NCI-H128 (cell line): Measurements from ENCODE around the gene SMCHD1.
"Not testable (repeated sequence)": the region's sequence is repeated elsewhere in the genome, so short reads cannot be mapped to it uniquely, and the experiment has no call there.

Experiments used
- DNase-seq: peaks from one replicate; lab custom pipeline; 2025; ENCODE audit not compliant: unreplicated experiment; lab: John Stamatoyannopoulos, UW

The SMCHD1 gene

DNA sequence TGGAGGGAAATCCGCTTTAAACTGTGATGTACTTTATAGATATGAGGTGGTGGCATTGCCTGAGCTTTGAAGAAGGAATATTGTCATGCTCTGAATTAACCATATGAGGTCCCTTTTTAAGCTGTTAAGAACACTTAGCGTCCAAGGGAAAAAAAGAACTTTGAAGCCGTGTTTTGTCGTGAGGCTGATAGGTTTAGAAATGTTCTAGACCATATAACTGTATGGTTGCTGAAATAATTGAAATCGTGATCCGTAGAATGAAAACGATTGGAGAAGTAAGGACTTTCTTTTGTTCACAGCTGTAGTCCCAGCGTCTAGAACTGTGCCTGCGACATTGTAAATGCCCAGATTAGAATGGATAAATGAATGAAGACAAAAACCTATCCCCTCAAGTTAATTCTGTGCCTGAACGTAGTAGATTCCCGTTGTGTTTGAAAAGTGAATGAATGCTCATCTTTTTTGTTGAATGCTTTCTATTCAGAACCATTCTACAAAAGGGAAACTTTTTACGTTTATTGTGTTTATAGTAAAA is 1.5 kb downstream of the SMCHD1 start:
- no peak for DNase-seq

- DNase-seq = no peak
These were observed 2.4 kb downstream of the SMCHD1 start for GRCh38 chr18:2657788-2658458.

GRCh38 chr18:2660849-2661248 is 5.3 kb downstream of the SMCHD1 start:
- not testable (repeated sequence) for DNase-seq

GRCh38 chr18:2662288-2662687 is 6.8 kb downstream of the SMCHD1 start:
- DNase-seq = not testable (repeated sequence)

- DNase-seq = no peak
These were observed 7.5 kb downstream of the SMCHD1 start for GRCh38 chr18:2662990-2663389.

GRCh38 chr18:2672410-2672809 is 16.9 kb downstream of the SMCHD1 start:
- no peak for DNase-seq

- DNase-seq = no peak
These were observed 17.3 kb downstream of the SMCHD1 start for GRCh38 chr18:2672872-2673271.

GRCh38 chr18:2678933-2679332 is 23.4 kb downstream of the SMCHD1 start:
- not testable (repeated sequence) for DNase-seq

- no peak for DNase-seq
These were observed 24.8 kb downstream of the SMCHD1 start for GRCh38 chr18:2680216-2680792.

DNA sequence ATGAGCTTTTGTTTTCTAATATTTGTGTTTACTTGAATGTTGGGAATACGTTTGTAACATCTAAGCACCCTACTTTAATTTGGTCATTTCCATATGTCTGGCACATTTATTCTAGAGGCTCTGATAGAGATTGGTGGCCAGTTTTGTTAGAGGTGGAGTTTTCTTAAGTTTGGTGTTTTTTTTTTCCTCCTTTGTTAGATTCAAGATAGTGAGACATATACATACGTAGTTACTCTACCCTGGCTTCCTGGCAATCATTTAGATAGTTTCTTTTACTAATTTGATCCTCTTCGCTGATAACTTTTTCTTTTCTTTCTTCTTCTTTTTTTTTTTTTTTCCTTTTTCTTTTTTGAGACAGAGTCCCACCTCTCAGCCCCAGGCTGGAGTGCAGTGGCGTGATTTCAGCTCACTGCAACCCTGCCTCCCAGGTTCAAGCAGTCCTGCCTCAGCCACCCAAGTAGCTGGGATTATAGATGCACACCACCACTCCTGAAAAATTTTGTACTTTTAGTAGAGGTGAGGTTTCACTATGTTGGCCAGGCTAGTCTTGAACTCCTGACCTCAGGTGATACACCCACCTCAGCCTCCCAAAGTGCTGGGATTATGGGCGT is 26.6 kb downstream of the SMCHD1 start:
- no peak for DNase-seq

GRCh38 chr18:2683055-2683454 is 27.5 kb downstream of the SMCHD1 start:
- DNase-seq = no peak

GRCh38 chr18:2686349-2686968 is 30.9 kb downstream of the SMCHD1 start:
- DNase-seq = no peak

DNA sequence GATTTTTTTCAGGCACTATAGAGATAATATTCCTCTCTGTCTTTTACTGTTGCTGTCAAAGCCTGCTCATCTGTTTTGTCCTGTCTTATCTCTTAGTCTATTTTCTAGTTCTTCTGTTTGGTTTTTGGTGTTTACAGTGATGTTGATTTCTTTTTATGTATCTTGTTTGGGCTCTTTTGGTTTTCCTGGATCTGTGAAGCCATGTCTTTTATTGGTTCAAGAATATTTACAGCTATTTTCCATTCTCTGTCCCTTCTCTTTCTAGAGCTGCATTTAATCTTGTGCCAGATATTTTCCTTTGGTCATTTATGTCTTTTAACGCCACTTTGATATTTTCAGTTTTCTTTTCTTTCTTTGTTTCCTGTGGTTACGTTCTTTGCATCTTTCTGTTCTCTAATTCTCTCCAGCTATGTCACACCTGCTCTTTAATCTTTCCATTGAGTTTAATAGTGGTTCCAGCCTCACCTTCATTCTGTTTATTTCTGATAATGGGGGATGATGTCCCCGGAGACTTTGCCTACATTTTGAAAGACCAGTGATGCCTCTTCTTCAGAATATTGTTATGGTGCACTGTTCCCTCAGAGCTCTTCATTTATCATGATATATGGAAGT is 32.0 kb downstream of the SMCHD1 start:
- DNase-seq = no peak

GRCh38 chr18:2692508-2692907 is 37.0 kb downstream of the SMCHD1 start:
- no peak for DNase-seq

DNA sequence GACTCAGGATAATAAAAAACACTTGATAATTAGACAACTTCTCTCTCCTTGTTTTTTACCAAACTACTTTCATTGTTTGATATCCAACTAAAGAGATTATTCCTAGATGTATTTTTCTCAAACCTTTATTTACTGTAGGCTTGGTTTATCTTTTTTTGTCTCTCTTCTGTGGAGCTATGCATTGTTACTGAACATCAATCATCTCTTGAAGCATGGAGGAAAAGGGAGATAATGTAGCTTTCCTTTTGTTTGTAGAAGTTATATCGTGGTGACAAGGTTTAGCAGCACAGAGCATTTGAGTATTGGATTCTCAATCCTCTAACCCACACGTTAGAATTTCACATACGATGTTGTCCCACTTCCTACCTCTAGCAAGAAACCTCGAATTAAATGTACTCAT is 41.7 kb downstream of the SMCHD1 start:
- no peak for DNase-seq

GRCh38 chr18:2699001-2699400 is 43.5 kb downstream of the SMCHD1 start:
- no peak for DNase-seq

GRCh38 chr18:2704541-2704940 is 49.0 kb downstream of the SMCHD1 start:
- no peak for DNase-seq

- no peak for DNase-seq
These were observed 51.4 kb downstream of the SMCHD1 start for GRCh38 chr18:2706903-2707302.

DNA sequence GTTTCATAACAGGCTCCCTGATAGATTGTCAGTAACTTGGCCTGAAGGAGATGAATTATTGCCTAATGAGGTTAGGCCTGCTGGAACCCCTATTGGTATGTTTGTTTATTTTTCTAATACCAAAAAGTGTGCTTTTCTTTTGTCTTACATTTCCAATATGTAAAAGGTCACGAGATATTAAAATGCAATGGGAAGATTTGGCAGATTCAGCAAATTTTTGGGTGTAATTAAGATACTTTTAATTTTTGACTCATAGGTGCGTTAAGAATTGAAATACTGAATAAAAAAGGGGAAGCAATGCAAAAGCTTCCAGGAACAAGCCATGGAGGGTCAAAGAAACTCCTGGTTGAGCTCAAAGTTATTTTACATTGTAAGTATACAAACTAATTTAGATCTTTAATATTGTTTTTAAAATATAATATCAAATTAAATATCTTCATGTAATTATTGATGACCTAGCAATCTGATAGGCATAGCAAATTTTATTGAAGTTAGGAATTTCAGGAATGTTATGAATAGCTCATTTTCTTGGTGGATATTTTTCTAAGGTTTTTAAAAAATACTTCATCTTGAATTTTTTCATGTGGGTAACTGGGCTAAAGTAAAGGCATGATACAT is 52.1 kb downstream of the SMCHD1 start:
- DNase-seq = no peak

DNA sequence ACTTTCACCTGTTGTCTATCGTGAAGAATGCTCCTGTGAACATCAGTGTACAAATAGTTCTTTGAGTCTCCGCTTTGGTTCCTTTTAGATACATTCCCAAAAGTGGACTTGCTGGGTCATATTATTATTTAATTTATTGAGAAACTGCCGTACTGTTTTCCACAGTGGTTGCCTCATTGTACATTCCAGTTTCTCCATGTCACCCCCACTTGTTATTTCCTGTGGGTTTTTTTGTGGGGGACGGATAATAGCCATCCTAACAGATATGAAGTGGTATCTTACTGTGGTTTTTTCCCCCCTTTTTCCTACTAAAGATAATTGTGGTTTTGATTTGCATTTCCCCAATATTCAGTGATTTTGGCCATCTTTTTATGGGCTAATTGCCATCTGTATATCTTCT is 53.8 kb downstream of the SMCHD1 start:
- no peak for DNase-seq

- no peak for DNase-seq
These were observed 58.6 kb downstream of the SMCHD1 start for GRCh38 chr18:2714140-2714539.
